Left lung (tissue), 10 donors: ENCODE measurements around the gene ALKBH3. TPM values are rescaled to one million over a fixed set of nuclear protein-coding genes. Genes with fewer than 3 reads are reported as not detected.
A peak's percentile ranks its signal among the peaks of the same experiment; 100 is the strongest.

Experiments
- ATAC-seq: fragments of 200-7000 bp; cut with Tn5 transposase; one replicate; pipeline ENCODE4 v1.9.1; 2020; ENCODE audit warnings: moderate library complexity
- DNase-seq, 4 donors: peaks; one replicate each; pipeline ENCODE4 v3.0.0-alpha.2; 2013 to 2020
- H3K27ac ChIP-seq, 2 donors: fragments of 200-600 bp; sonication (generic) in 1 of 2; one replicate each; pipeline versions ENCODE4 v1.5.0 to v1.8.0; 2020 to 2021
- H3K27me3 ChIP-seq, 2 donors: fragments of 200-600 bp; sonication (generic) in 1 of 2; one replicate each; pipeline versions ENCODE4 v1.5.0 to v1.8.0; 2020 to 2021
- H3K36me3 ChIP-seq, 2 donors: fragments of 200-600 bp; sonication (generic) in 1 of 2; one replicate each; pipeline versions ENCODE4 v1.5.0 to v1.8.0; 2020 to 2021
- H3K4me1 ChIP-seq, 2 donors: fragments of 200-600 bp; one replicate each; pipeline ENCODE4 v1.8.0; 2021
- H3K4me3 ChIP-seq, 2 donors: fragments of 200-600 bp; sonication (generic) in 1 of 2; one replicate each; pipeline versions ENCODE4 v1.5.0 to v1.8.0; 2020 to 2021; ENCODE audit warnings: mild to moderate bottlenecking in 1 of 2
- H3K9me3 ChIP-seq, 2 donors: fragments of 200-600 bp; sonication (generic) in 1 of 2; one replicate each; pipeline versions ENCODE4 v1.5.0 to v1.8.0; 2020 to 2021
- intact Hi-C, 2 donors: fragments of 100-400 bp; cut with DNase I; formaldehyde crosslinking; loops; one replicate each; pipeline versions ENCODE4 v1.11.2 to v1.14.2; 2022
- polyA plus RNA-seq, 6 donors: library from polyadenylated mRNA; unstranded; fragments of 120-200 nt; gene quantifications; one replicate each; pipeline ENCODE4 v1.2.1, GENCODE V29; 2013; ENCODE audit not compliant: insufficient read length in 6 of 6
- total RNA-seq, 2 donors: library from RNA; stranded (reverse); fragmentation: NEBNext Ultra II Directional; extraction: Animal tissue kit (Norgen Biotek cat#: 25700); gene quantifications; one replicate each; pipeline ENCODE4 v1.2.1, GENCODE V29; 2021
- TF ChIP-seq, protein P1 (sequence below), 2 donors: fragments of 200-600 bp; sonication (generic) in 1 of 2; IDR thresholded peaks; one replicate each; pipeline versions ENCODE4 v1.5.0 to v1.8.0; 2021; ENCODE audit warnings: antibody characterized with exemption in 2 of 2
- donor health status: DM: no; HTN: yes; CAD: no.
- donor health status: DM: no; HTN: no; CAD: no.

The ALKBH3 gene
- total and polyA plus RNA-seq, 8 donors, result 28.8 to 43.3 (median 40.1) TPM

DNA sequence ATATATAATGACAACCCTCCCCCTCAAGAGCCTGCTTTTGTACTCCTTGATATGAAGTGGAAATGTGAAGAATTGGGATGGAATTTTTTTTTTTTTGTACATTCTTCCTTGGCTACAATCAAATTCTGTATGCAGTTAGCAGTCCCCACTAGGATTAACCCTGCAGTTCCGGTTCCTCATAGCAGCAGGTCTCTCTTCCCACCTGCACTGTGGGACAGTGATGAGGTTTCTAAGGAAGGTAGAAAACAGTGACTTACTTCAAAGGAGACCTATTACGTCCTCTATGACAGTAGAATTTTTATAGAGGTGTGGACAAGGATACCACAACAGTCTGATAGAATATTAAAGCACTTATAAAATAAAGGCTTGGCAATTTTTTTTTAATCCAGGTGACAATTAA is 46.3 kb upstream of the ALKBH3 start:
- Histone ChIP-seq H3K9me3 (no peaks in the 10 kb centered on the region), H3K36me3 (peaks cover 0 to 6% of the 10 kb centered on the region in 2 donors), H3K4me1 (peaks cover 5 to 20% of the 10 kb centered on the region in 2 donors), H3K4me3 (no peak overlapping the region), H3K27me3 (no peaks in the 10 kb centered on the region), H3K27ac (no peak overlapping the region)
- peak in 1 of 4 donors; percentile 6 for DNase-seq
- TF ChIP-seq, protein P1, sequence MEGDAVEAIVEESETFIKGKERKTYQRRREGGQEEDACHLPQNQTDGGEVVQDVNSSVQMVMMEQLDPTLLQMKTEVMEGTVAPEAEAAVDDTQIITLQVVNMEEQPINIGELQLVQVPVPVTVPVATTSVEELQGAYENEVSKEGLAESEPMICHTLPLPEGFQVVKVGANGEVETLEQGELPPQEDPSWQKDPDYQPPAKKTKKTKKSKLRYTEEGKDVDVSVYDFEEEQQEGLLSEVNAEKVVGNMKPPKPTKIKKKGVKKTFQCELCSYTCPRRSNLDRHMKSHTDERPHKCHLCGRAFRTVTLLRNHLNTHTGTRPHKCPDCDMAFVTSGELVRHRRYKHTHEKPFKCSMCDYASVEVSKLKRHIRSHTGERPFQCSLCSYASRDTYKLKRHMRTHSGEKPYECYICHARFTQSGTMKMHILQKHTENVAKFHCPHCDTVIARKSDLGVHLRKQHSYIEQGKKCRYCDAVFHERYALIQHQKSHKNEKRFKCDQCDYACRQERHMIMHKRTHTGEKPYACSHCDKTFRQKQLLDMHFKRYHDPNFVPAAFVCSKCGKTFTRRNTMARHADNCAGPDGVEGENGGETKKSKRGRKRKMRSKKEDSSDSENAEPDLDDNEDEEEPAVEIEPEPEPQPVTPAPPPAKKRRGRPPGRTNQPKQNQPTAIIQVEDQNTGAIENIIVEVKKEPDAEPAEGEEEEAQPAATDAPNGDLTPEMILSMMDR (IDR thresholded peaks at IDR 0.05), result no peak
- intact Hi-C loops, result no loop called here
- ATAC-seq, result peak; percentile 8

DNA sequence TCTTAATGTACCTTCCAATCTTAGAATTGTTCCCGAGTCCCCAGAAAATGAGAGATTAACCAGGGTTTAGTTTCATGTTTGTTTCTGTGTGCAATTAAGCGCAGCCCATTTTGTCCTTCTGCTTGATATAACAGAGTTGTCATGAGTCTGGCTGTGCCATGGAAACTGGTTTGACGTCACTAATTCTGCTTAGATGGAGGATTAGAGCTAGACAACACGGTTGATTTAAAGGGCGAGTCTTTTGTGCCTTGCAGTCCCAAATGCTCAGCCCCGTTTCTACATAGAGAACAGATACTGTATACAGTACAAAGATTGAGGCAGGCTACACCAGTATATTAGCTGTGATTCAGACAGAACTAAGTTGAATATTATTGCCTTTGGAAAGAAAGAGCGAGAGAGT is 45.5 kb upstream of the ALKBH3 start:
- H3K36me3 ChIP-seq, result peaks cover 0 to 12% of the 10 kb centered on the region in 2 donors
- H3K27me3 ChIP-seq, result no peaks in the 10 kb centered on the region
- H3K4me3 ChIP-seq, result no peak overlapping the region
- H3K9me3 ChIP-seq, result no peaks in the 10 kb centered on the region
- H3K4me1 ChIP-seq, result peaks cover 5 to 20% of the 10 kb centered on the region in 2 donors
- DNase-seq (peak in 1 of 4 donors; percentile 28), ATAC-seq (peak; percentile 34)
- intact Hi-C loops, result no loop called here
- TF ChIP-seq, protein P1 (IDR thresholded peaks at IDR 0.05), result no peak
- no peak overlapping the region for H3K27ac ChIP-seq

DNA sequence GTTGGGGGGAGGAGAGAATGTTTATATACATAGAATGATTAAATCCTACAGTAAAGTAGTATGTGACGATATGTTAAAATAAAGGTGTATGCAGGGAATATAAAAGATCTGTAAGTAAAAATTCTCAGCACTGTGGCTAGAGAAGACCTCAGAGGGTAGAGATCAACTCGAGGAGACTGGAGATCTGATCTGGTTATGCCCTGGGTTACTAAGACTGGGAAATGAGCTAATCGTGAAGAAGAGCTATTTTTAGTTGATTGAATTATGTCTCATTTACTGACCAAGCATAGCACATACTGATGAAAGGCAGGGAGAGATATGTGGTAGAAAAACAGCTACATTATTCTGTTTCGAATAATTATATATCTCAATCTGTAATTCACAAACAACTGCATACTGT is 42.8 kb upstream of the ALKBH3 start:
- ATAC-seq, result no peak
- TF ChIP-seq, protein P1 (IDR thresholded peaks at IDR 0.05), result no peak
- DNase-seq, result no peak
- Histone ChIP-seq H3K4me1 (peaks cover 5 to 16% of the 10 kb centered on the region in 2 donors), H3K27ac (no peak overlapping the region), H3K9me3 (no peaks in the 10 kb centered on the region), H3K27me3 (no peaks in the 10 kb centered on the region), H3K36me3 (peaks cover 0 to 20% of the 10 kb centered on the region in 2 donors), H3K4me3 (no peak overlapping the region)
- intact Hi-C loops, result no loop called here

DNA sequence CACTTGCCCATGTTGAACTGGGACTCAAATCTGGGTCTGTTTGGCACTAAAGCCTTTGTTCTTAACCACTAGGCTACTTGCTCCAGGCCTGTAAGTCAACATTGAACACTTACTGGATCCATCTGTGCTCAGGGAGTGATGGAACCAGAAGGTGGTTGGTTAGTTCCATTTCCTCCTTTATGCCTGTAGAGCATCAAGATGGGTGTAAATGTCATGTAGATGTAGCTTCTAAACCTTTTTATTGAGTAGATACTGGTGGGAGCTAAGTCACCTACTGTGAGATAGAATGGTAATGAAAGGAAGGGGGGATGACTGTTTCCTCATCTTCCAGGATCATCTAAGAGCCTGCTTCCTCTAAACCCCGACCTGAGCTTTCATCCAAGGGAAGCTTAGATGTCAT is 38.6 kb upstream of the ALKBH3 start:
- H3K27me3 ChIP-seq, result no peaks in the 10 kb centered on the region
- H3K9me3 ChIP-seq, result no peaks in the 10 kb centered on the region
- no peak overlapping the region for H3K27ac ChIP-seq
- DNase-seq, result no peak
- no peaks in the 10 kb centered on the region for H3K4me1 ChIP-seq
- no peak overlapping the region for H3K4me3 ChIP-seq
- TF ChIP-seq, protein P1 (IDR thresholded peaks at IDR 0.05), result no peak
- no peak for ATAC-seq
- peaks cover 0 to 19% of the 10 kb centered on the region in 2 donors for H3K36me3 ChIP-seq
- intact Hi-C loops, result no loop called here

DNA sequence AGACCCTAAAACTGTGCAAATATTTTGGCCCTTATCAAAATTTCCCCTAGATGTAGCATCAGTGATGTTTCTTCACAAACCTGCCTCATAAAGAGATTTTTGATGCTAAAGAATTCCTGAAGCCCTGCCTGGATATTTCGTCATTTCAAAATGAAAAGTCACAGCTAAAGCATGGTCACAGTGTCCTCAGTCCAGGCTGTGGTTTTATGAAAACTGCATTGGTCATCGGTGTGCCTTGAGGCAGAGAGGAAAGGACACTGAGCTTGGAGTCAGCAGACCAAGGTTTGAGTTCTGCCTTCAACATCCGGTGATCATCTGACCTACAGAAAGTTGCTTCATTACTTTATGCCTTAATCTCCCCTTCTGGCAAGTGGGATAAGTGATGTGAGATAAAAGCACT is 34.8 kb upstream of the ALKBH3 start:
- ATAC-seq, result no peak
- no peak overlapping the region for H3K27ac ChIP-seq
- no peaks in the 10 kb centered on the region for H3K27me3 ChIP-seq
- intact Hi-C loops, result no loop called here
- TF ChIP-seq, protein P1 (IDR thresholded peaks at IDR 0.05), result no peak
- no peak for DNase-seq
- peaks cover 0 to 8% of the 10 kb centered on the region in 2 donors for H3K36me3 ChIP-seq
- no peak overlapping the region for H3K4me3 ChIP-seq
- no peaks in the 10 kb centered on the region for H3K4me1 ChIP-seq
- no peaks in the 10 kb centered on the region for H3K9me3 ChIP-seq
